GM23338 (cell line): ENCODE data around the gene GNB2.

Experiments
- CTCF ChIP-seq, 2 experiments: fragments of 200-600 bp in 1 of 2; sonication (generic) in 1 of 2; conservative IDR thresholded peaks; 2 replicates each; pipeline versions ENCODE4 v1.5.1 to v1.6.1; 2016 to 2017; ENCODE audit warnings: antibody characterized with exemption in 2 of 2, low read depth in 2 of 2, mild to moderate bottlenecking in 2 of 2, moderate library complexity in 1 of 2
- POLR2AphosphoS5 ChIP-seq: IDR thresholded peaks from 2 replicates; pipeline ENCODE4 v1.6.1; 2016; ENCODE audit warnings: antibody characterized with exemption, low read depth
- REST ChIP-seq: IDR thresholded peaks from one replicate; pipeline ENCODE4 v1.6.1; 2018; ENCODE audit warnings: antibody characterized with exemption; ENCODE audit not compliant: unreplicated experiment

GRCh38 chr7:100667331-100668068 lies 6.0 kb upstream of the GNB2 start:
- TF ChIP-seq CTCF (conservative IDR thresholded peaks at IDR 0.05; ENCODE audit: low read depth in 2 of 2) (no peak), REST (no peak), POLR2AphosphoS5 (no peak)
